Measurements from ENCODE around the gene ERP44.
"Not testable (repeated sequence)": the region's sequence is repeated elsewhere in the genome, so short reads cannot be mapped to it uniquely, and the experiment has no call there.

ERP44 gene

DNA sequence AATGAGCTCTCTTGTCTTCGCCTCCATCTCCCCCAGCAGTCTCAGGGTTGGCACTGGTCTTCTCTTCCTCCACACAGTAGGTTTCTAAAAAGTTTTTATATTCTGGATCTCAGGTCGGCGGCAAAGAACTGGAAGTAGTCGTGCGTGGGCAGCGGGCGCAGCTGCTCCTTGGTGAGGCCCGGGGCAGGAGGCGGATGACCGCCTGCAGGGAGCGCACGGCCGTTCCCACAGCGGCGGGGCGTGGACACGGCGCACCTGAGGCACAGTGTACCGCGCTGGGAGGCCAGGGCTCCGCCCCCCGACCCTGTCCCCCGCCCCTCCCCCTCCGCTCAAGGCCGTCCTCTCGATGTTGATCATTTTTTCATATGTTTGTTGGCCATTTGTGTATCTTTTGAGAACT lies 99.9 kb downstream of the ERP44 start:
- DNase-seq, result no peak

- no peak for DNase-seq
Measured at GRCh38 chr9:99998266-99998665, 100.5 kb downstream of the ERP44 start.

- not testable (repeated sequence) for DNase-seq
Measured at GRCh38 chr9:99990508-99990907, 108.3 kb downstream of the ERP44 start.

DNA sequence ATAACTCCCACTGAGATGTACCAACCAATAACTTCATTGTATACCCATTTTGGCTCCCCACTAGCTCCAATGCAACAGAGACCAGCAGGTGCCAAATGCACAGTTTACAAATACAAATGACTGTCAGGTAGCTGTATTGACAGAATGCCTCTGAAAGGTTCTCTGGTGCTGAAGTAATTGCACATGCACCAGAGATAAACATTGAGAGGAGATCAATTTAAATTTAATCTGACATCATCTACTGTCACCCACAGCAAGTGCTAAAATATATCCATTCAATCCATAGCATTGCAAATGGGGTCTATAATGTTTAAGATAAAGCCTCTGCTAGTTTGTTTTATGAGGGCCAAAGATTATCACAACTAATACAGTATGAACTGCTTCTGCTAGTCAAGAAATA lies 112.2 kb downstream of the ERP44 start:
- DNase-seq, result no peak

DNA sequence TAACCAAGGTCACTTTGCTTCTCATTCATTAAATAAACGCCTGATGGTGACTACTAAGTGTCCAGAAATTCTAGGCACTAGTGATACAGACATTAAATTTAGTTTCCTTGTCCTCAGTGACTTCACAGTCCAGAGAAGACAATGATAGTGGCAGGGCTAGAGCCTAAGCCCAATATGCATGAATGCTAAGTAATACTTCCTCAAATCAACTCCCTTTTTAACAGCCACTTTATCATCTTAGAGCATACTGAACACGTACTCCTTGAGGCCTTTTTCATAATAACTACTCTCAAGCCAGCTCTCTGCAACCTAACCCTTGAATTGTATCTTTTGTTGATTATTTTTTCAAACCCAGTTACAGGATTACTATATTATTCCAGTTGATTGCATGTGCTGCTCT lies 118.2 kb downstream of the ERP44 start:
- DNase-seq, result no peak

DNA sequence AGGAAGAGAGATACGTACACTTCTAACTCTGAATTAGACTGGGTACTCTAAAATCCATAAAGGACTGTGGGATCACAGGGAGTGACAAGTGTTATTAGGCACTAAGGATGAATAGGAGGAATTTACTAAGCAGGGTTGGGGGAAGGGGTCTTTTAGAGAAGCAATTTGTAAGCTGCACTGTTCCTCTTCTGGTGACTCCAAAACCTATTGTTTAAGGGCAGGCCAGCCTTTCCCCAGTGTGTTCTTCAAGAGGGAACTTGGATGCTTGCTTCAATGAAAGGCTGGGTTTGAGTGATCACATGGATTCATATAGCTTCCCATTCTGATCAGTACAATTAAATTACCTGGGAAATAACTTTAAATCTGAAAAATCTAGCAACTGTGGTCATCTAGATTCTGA lies 120.6 kb downstream of the ERP44 start:
- no peak for DNase-seq

DNA sequence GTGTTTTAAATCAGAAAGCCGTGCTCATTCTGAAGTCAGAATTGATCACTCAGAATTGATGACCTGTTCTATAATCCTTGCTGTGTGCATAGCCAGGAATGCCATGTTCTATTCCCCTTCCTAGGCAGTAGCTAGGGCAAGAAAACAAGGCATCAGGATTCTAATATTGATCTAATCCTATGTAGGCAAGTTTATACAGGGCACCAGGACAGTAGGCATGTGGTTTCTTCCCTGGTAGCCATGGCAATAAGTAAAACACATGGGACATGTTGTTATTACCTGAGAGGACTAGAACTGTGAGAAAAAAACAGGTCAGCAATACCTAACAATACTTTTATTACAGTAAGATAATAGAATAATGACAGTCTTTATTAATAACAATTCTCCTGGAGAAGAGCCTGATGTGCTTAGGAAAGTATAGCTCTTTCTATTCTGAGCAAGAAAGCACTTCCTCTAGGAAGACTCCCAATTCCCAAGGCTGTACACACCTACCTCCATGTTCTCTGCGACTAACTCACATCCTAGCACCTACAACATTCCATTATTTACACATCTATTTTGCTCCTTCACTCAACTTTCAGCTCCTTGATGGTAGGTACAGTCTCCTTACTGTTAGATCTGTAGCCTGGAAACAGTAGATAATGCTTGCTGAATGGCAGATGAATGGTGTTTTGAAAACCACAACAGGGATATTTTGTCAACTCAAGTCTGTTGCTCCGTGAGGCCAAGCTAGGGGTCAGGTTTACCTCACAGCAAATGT lies 121.6 kb downstream of the ERP44 start:
- no peak for DNase-seq

GRCh38 chr9:99973455-99973854 lies 125.3 kb downstream of the ERP44 start:
- no peak for DNase-seq

- no peak for DNase-seq
Measured at GRCh38 chr9:99971410-99971809, 127.4 kb downstream of the ERP44 start.

- DNase-seq, result no peak
Measured at GRCh38 chr9:99970481-99970880, 128.3 kb downstream of the ERP44 start.

GRCh38 chr9:99967457-99967856 lies 131.3 kb downstream of the ERP44 start:
- DNase-seq, result no peak

GRCh38 chr9:99966716-99967115 lies 132.1 kb downstream of the ERP44 start:
- no peak for DNase-seq

DNA sequence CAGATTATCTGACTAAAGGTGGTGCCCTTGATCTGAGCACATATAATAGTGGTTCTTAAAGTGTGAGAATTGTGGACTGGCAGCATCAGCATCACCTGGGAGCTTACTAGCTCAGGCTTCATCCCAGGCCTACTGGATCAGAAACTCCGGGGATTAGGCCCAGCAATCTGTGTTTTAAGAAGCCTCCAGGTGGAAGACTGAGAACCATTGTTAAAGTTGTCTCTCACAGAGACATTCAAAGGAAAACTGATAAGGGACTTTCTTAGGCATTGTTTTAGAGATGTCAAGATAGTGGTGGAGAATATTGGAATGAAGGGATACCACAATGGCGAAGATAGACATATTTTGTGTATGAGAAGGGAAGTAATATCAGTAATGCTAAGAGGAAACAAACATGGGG lies 132.8 kb downstream of the ERP44 start:
- no peak for DNase-seq

GRCh38 chr9:99964336-99964735 lies 134.5 kb downstream of the ERP44 start:
- DNase-seq, result no peak

DNA sequence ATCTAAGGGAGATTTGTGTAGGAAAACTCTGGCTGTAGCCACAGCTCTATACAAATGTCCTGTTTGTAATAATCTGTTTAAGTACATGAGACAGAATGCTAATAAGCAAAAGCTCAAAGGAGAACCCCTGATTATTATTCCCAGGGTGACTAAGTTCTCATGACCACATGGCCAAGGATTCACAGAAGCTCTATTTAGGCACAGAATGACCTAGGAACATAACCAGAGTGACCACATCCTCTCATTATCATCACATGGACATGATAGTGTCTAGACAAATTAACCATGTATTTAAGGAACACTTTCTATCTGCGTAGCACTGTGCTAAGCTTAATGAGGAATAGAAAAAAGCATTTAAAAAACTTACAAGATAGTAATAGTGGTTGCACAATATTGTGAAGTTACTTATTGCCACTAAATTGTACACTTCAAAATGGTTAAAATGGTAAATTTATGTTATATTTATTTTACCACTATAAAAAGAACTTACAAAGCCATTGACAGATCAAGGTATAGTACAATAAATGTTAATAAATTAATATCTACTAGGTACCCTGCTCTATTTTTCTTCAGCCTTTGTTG lies 136.0 kb downstream of the ERP44 start:
- DNase-seq, result no peak

GRCh38 chr9:99955606-99956005 lies 143.2 kb downstream of the ERP44 start:
- no peak for DNase-seq

DNA sequence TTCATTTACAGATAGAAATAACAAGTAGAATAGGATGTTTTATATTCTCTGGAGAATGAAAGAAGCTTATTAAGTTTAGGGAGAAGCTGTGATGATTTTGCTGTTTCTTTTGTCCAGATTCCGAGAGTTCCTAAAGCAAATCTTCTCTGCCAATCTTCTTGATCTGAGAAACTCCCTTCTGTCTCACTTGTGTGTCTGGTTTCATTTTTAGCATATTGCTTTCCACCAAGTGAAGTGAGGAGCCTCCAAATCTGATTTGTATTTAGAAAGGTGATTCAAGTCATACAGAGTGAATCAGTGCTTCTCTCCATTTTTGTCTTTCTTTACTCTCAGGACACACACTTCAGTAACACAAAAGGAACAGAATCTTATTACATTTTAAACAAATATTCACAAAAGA lies 144.0 kb downstream of the ERP44 start:
- peak in 1 of 5 experiments; percentile 44 for DNase-seq

DNA sequence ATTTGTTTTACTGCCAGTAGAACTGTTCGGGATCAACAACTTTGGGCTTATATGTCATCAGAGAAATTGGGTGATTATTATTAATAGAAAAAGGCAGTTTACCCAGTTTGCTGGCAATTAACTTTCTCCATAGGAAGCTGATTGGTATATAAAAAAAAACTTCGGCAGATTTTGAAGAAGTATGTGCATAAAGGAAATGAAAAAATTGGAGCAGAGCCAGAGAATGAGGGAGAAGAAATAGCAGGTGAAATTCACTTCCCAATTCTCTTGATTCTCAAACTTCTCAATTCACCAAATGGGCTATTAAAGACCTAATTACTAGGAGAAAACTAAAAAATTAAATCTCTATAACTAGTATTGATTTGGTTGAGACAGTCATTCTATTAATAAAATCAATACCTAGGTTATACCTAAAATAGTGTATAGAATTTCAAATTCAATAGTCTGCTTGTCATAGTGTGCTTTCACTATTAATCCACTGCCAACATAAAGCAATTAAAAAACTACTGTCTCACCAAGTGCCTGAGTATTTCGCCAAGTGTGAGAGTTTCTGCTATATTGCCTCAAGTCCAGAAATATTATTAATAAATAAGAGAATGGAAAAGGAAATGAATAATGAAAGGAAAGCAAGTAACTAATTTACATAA lies 144.8 kb downstream of the ERP44 start:
- DNase-seq, result no peak

DNA sequence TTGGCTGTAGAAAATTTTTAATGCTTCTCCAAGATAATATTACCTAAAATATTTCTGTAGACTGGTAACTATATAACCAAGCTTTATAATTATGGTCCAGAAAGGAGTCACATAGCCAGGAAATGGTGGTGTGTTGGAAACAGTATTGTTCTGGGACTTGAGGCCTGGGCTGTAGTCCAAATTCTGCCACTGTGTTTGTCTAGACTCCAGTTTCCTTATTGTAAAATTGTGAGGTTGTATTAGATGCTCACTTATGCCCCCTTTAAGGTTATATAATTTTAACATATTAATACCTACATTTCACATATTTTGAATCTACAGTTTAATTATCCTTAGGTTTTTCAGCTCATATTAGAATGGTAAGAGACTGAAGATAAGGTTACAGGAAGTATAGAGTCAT lies 149.9 kb downstream of the ERP44 start:
- no peak for DNase-seq

GRCh38 chr9:99948482-99948881 lies 150.3 kb downstream of the ERP44 start:
- no peak for DNase-seq

DNA sequence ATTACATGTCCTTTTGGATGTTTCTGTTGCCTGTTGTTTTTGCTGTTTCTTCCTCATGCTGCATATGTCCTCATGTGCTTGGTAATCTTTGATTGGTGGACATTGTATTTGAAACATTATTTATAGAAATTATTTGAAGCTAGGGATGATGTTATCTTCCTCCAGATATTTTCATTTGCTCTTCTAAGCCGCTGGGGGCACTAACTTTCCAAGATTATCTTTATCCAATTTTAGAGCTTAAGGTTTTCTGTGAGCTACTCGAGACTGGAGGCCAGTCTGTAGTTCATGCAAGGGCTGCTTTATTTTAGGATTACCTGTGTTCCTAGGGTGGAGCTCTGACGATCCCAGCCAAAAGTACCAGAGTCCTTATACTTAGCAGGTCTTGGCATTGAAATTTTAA lies 151.4 kb downstream of the ERP44 start:
- DNase-seq, result no peak

DNA sequence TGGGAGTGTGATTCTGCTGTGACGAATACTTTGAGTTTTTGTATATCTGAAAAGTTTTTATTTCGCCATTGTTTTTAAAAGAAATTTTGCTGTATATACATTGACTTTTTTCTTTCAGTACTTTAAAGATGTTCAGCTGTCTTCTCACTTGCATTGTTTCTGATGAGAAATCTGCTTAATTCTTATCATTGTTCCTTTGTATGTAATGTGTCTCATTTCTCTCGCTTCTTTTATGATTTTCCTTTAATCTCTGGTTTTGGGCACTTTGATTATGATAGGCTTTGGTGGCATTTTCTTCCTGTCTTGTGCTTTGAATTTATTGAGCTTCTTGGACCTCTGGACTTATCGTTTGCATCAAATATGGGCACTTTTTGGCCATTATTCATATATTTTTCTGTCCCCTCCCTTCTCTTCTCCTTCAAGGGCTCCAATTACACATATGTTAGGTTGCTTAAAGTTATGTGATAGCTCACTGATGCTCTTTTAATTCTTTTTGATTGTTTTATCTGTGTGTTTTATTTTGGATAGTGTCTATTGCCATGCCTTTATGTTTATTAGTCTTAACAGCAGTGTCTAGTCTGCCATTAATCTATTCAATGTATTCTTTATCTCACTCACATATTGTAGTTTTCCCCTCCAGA lies 161.7 kb downstream of the ERP44 start:
- no peak for DNase-seq

DNA sequence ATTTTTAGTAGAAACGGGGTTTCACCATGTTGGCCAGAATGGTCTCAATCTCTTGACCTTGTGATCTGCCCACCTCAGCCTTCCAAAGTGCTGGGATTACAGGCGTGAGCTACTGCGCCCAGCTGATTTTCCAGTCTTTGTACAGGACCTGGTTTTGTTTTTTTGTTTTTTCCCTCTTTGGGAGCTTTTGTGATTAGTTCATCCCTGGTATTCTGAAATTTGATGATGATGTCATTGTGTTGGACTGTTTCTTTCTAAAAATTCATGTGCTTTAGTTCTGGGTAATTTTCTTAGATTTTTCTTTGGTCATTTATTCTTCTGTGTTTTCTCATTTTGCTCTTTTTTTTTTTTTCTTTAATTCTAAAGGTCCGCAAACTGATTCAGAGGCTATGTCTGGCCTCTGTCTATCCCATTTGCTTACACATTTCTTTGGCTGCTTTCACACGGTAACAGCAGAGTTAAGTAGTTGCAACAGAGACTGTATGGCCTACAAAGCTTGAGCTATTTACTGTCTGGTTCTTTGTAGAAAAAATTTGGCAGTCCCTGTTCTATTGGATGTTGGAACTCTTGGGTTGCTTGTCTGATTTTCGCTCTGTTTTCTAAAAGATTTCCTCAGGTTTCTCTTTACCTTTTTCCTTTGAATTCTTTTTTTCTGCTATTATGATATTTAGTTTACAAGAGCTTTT lies 167.5 kb downstream of the ERP44 start:
- no peak for DNase-seq

All from T-helper 2 cell (primary cell).